OCI-LY1 (cell line): ENCODE data around the gene MAML2.

Source experiments
- CTCF ChIP-seq: fragments of 200-600 bp; sonication (generic), shearing (Covaris generic); IDR thresholded peaks from 2 replicates; pipeline ENCODE4 v1.5.1; 2017; ENCODE audit warnings: mild to moderate bottlenecking, antibody characterized with exemption, low read length, moderate library complexity, mixed read lengths
- EZH2 ChIP-seq: fragments of 200-600 bp; sonication (generic), shearing (Covaris generic); IDR thresholded peaks from 2 replicates; pipeline ENCODE4 v1.8.0; 2017; ENCODE audit warnings: borderline replicate concordance, mixed run types, mild to moderate bottlenecking, antibody characterized with exemption, low read length, moderate library complexity, mixed read lengths

DNA sequence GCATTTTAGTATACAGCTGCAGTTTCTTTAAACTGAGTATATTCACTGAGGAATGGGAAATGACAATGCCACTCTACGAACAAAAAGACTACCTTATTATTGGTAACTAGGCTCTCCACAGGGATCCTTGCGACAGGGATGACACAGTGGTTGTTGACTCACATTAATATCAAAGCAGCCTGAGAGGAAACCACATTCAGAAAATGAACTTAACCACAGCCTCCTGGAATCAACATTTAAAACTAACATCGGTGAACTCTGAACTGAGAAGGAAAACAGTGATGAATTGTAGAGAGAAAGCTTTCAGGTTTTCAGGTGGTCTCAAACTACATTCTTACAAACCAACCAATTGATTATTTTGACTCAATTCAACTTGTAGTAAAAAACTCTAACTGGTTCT is 328.8 kb downstream of the MAML2 start:
- TF ChIP-seq CTCF (no peak), EZH2 (no peak)
